HG03045 (cell line): ENCODE results near the gene OR10V1.
"Not testable (repeated sequence)": the region's sequence is repeated elsewhere in the genome, so short reads cannot be mapped to it uniquely, and the experiment has no call there.

Experiments used
- ATAC-seq: cut with Tn5 transposase; IDR thresholded peaks from one replicate; pipeline ENCODE4 v1.9.1; 2021; ENCODE audit warnings: mild to moderate bottlenecking, moderate library complexity; ENCODE audit not compliant: unreplicated experiment

Gene OR10V1

DNA sequence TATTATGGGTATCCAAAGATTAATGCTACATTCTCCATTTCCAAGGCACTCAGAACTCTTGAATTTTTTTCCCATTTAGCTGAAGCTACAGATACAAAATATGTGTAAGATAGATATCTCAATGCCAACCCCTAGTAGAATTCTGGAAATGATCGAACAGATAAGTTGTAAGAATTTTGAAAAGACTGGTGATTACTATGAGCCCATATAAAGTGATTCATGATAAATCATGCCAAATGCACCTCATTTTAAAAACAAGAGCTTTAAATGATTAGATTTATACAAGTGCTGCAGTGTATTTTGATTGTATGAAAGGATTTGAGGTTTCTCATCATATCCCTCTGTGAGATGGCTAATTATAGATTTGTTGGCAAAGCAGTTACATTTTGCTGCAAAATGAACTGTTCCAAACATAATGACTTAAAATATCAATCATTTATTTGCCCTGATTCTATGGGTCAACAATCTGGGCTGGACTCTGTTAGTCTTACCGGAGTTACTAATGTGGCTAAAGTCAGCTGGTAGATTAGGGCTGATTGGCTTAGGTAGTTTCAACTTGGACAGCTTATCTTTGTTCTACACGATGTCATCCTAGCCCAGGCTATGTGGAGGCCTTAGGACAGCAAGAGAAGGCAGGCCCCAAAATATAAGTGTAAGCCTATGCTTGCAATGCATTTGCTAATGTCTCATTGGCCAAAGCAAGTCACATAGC is 3.4 kb downstream of the OR10V1 start:
- ATAC-seq, result no peak

- ATAC-seq, result no peak
Observed at GRCh38 chr11:59708537-59708936, 5.1 kb downstream of the OR10V1 start.

GRCh38 chr11:59707371-59707770 is 6.3 kb downstream of the OR10V1 start:
- ATAC-seq, result no peak

GRCh38 chr11:59706518-59707285 is 6.9 kb downstream of the OR10V1 start:
- no peak for ATAC-seq

DNA sequence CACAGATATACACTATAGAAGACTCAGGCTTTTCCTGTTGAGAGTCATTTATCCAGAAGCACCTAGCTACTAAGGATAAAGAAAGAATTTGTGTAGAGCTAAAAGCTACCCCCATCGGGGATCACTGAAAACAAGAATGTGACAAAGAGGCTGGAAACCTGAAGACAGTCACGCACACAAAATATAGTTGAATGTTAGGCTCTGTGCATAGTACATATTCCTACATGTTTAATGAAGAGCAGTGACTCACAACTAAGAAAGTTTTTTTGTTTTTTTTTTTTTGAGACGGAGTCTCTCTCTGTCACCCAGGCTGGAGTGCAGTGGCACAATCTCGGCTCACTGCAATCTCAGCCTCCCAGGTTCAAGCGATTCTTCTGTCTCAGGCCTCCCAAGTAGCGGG is 8.4 kb downstream of the OR10V1 start:
- no peak for ATAC-seq

- ATAC-seq, result not testable (repeated sequence)
Observed at GRCh38 chr11:59703515-59703914, 10.1 kb downstream of the OR10V1 start.

- ATAC-seq, result not testable (repeated sequence)
Observed at GRCh38 chr11:59700157-59700556, 13.5 kb downstream of the OR10V1 start.

- no peak for ATAC-seq
Observed at GRCh38 chr11:59698506-59698905, 15.1 kb downstream of the OR10V1 start.

- ATAC-seq, result no peak
Observed at GRCh38 chr11:59692915-59693314, 20.7 kb downstream of the OR10V1 start.

GRCh38 chr11:59691156-59691555 is 22.5 kb downstream of the OR10V1 start:
- ATAC-seq, result no peak

GRCh38 chr11:59689015-59689414 is 24.6 kb downstream of the OR10V1 start:
- ATAC-seq, result no peak

DNA sequence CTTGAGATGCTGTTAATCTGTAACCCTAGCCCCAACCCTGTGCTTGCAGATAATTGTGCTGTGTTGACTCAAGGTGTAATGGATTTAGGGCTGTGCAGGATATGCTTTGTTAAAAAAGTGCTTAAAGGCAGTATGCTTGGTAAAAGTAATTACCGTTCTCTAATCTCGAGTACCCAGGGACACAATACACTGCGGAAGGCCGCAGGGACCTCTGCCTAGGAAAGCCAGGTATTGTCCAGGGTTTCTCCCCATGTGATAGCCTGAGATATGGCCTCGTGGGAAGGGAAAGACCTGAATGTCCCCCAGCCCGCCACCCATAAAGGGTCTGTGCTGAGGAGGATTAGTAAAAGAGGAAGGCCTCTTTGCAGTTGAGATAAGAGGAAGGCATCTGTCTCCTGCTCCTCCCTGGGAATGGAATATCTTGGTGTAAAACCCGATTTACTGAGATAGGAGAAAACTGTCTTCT is 32.4 kb downstream of the OR10V1 start:
- ATAC-seq, result not testable (repeated sequence)

DNA sequence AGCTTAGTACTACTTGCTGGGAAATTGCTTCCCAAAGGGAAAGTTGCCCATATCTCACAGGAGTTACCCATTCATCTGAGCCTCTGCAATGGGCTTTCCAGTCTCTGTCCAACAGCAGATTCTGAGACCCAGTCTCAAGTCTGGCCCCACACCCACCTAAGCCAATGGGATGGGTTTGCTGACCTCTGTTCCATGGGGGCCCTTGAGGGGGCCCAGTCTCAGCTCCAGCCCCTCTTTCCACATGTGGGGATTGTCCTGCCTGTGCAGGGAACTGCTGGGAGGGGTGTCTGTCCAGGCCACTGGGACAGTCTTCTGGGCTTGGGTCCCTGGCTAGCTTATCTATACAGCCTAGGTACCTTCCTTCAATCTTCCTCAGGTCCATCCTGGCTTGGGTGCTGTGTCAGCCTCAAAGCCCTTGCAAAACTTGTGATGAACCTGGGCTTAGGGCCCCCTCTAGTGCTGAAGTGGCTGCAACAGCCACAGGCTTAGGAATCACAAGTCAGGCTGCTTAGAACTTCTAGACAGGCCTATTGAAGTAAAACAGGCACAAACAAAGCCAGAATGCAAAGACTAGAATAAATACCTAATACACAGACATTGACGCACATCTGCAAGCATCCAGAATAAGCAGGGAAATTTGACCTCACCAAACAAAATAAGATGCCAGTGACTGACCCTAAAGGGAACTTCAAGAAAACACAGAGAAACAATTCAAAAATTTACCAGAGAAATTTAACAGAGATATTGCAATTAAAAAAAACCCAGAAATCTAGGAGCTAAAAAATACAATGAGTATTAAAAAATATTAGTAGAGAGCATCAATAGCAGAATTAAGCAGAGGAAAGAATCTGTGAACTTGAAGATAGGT is 33.1 kb downstream of the OR10V1 start:
- peak; percentile 83 for ATAC-seq

GRCh38 chr11:59679347-59679746 is 34.3 kb downstream of the OR10V1 start:
- no peak for ATAC-seq

GRCh38 chr11:59678813-59679165 is 34.9 kb downstream of the OR10V1 start:
- no peak for ATAC-seq

GRCh38 chr11:59678118-59678812 is 35.4 kb downstream of the OR10V1 start:
- no peak for ATAC-seq

DNA sequence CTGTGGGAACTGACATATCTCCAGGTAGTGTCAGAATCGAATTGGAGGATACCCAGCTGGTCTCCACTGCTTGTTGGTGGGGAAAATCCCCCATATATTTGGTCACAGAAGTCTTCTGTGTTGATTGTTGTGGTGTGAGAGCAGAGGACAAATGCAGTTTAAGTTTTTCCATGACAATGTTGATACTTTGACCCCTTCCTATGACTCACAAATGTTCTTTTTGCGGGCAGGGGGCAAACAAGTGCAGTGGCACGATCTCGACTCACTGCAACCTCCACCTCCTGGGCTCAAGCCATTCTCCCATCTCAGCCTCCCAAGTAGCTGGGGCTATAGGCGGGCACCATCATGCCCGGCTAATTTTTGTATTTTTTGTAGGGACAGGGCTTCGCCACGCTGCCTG is 37.4 kb downstream of the OR10V1 start:
- no peak for ATAC-seq

DNA sequence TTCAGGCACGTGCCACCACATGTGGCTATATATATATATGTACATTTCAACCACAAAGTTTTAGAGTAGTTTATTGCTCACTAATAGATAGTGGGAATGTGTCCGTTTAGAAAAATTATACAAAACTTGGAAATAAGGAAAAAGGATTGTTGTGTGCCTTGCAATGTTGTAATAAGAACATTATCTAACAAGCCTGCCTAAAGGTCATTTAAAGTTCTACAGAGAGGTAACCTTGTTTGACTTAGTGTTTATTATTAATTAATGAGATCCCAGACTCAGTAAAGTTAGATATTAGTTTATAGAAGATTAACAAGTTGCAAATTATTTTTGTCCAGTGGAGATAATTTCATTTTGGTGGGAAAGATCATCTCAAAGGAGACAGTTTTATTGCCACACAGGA is 39.4 kb downstream of the OR10V1 start:
- no peak for ATAC-seq

DNA sequence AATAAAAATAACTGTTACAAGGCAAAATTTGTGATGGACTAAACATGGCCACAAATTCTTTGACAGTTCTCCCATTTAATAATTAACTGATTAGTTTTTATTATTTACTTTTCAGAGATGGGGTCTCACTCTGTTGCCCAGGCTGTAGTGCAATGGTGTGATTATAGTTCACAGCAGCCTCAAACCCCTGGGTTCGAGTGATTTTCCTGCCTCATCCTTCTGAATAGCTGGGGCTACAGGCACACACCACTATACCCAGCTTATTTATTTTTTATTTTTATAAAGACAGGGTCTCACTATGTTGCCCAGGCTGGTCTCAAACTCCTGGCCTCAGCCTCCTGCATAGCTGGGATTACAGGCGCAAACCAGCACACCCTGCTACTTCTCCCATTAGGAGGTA is 40.4 kb downstream of the OR10V1 start:
- ATAC-seq, result no peak

GRCh38 chr11:59671471-59671870 is 42.2 kb downstream of the OR10V1 start:
- no peak for ATAC-seq

- peak; percentile 7 for ATAC-seq
Observed at GRCh38 chr11:59669611-59670009, 44.0 kb downstream of the OR10V1 start.
